Stimulated activated CD4-positive, alpha-beta T cell treated with anti-CD3 and anti-CD28 coated beads, Interleukin-15, amount 100 ng/mL, for 48 hours (primary cell): ENCODE data around the gene PRDM9.
"Not testable (repeated sequence)": the region's sequence is repeated elsewhere in the genome, so short reads cannot be mapped to it uniquely, and the experiment has no call there.

Source experiments
- DNase-seq, 2 donors: peaks; one replicate each; pipeline ENCODE4 v3.0.0-alpha.2; 2020; ENCODE audit warnings: low read depth in 2 of 2

The PRDM9 gene

DNA sequence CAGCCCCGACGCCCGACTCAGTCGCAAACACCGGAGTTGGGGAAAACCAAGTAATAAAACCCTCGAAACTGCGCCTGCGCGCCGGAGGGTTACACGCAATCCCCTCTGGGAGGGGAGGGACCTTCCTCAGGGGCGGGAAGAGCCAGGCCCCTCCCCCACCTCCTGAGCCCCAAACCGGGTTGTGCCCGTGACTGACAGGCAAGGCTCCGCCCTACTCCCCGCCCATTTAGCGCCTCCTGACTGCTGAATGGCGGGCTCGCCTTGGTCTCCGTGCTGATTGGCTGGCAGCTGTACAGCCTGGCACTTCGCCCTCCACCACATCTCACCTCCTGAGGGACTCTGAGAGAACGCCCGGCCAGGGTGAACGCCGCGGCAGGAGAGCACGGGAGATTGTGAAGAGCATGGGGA, at the start of gene PRDM9:
PRDM9 (plus strand) TSS at position 332 of the 408 bp plus-strand sequence. CDS start 1,425 bp downstream, outside the sequence.
- no peak for DNase-seq

DNA sequence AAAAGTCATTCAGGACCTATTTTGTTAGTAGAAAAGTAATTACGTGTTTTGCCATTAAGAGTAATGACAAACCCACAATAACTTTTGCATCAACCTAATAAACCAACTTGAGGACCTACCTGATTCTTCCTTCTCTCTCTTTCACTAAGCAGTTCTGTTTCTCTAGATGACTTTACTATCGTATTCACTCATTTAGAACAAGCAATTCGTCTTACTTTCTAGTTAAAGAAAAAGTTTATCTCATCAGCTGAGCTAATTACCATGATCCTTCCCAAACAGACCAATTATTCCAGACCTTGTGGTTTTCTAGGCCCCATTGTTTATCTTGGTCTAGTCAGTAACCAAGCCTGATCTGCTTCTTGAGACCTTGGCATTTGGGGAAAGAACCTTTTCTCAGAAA, 49.6 kb upstream of the PRDM9 start:
- DNase-seq: no peak

DNA sequence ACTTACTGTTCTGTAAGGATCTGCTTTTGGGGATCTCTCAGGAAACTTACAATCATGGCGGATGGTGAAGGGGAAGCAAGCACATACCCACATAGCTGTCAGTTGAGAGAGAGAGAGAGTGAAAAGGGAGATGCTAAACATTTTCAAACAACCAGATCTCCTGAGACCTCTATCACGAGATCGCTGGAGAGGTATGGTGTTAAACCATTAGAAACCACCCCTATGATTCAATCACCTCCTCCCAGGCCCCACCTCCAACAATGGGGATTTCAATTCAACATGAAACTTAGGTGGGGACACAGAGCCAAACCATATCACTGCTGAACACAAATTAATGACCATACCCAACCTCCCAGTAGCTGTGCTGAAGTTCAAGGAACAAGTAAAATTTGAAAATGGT, 48.2 kb upstream of the PRDM9 start:
- no peak for DNase-seq

DNA sequence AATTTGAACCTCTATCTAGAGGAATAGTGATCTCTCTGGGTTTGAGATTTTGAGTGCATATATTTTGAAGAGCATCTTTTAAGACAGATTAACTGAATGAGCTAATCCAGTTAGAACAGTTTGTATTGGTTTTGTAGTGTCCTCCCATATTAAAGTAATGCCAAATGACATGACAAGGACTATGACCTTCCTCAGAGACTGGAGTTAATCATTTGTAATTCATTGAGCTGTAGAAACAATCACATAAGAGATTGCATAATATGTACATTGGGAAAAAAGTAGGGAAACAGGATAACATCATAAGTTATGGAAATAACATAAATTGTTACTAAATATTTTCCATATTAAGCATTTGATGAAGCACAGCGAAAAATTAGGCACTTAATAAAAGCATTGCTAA, 45.8 kb upstream of the PRDM9 start:
- no peak for DNase-seq

DNA sequence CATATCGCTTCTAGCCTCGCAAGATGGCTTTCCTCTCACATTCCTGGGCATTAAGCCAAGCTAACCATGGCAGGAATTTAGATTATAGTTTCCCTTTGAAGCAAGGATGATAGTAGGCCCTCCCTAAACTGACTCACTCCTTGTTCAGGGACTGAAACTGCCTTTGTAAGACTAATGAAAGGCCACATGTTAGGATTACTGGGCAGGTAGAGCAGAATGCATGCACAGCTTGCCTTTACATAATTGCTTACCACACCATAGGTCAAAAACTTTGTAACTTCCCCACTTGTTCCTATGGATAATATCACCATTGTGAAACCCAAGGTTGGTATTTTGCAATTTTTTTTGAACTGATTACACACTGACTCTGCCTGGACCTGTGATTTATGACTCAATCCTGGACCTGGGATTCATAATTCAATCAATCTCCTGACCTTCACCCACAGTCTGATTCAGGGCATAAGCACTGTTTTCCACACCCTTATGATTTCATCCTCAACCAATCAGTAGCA, 41.0 kb upstream of the PRDM9 start:
- no peak for DNase-seq

DNA sequence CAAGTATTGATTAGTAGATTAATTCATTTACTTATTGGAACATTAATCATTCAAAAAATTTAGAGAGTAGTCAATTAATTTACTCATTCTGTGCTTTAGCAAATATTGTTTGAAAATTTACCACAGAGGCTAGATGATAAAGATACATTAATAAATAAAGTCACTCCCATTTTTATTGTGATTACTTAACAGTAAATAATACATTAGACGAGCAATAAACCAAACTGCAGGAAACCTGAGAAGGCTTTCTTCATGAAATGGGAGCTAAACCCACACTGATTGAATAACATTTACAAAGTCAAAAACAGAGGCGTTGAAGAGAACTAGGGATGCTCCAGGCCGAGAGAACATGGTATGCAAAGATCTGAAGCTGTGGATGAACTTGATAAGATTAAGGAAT, 38.8 kb upstream of the PRDM9 start:
- DNase-seq: no peak

DNA sequence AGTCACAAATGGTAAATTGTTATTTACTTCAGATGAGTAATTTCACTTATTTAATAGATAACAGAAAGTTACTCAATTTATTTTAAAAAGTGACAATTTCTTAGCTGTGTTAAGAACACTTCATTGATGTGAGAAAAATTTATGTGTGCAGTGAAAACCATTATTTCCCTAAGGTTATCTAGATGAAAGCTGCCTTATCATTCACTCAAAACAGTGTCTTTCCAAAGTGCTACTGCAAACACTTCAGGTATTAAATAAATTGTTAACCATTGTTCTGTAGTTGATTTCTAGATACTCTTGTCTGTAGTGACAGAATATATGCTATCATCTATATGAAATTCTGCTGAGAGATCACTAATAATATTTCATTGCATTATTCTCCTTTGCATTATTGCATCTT, 33.5 kb upstream of the PRDM9 start:
- DNase-seq: no peak

DNA sequence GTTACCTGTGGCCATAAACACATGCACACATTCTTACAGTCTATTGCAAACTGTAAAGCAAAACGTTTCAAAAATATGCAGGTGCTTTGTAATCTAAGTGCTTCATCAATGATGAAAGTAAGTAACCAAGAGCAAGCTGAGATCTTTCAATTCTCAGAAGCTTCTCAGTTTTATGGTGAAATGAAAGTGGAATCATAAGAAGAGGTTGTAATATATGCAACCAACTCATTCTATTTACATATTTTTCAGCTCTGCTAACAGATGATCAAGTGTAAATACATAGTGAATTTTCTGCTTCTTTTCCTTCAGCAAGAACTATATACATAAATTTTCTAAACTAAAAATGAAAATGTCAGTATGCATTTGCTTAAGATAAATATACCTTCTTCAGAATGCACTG, 33.1 kb upstream of the PRDM9 start:
- DNase-seq: no peak

DNA sequence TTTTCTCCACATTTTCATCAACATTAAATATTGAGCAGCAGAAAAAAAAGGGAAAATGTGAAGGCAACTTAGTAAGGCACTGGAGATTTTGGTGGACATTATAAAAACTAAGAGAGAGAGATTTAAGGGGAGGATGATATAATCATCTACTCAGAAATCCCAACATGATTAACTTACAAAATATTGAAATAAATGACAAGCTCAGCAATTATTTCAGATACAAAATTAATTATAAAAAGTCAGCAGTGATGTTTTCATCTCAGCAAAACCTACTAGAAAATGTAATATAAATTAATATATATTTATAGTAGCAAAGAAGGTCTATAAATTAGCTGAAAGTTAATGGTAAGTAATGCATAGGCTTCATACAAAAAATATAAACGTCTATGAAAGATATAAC, 30.8 kb upstream of the PRDM9 start:
- no peak for DNase-seq

DNA sequence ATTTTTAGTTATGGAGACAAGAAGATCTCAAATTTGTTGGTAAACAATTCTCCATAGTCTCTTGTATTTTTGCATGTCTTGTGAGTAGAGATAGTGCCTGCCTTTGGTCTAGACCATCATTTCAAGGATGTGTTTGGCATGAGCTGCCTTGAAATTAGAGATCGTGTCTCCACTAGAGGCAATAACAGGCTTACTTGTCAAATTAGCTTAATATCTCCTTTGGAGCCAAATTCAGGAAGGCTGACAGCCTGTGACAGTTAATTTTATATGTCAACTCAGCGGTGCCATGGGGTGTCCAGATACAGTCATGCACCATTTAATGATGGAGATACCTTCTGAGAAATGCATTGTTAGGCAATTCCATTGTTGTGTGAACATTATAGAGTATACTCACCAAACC, 24.8 kb upstream of the PRDM9 start:
- no peak for DNase-seq

DNA sequence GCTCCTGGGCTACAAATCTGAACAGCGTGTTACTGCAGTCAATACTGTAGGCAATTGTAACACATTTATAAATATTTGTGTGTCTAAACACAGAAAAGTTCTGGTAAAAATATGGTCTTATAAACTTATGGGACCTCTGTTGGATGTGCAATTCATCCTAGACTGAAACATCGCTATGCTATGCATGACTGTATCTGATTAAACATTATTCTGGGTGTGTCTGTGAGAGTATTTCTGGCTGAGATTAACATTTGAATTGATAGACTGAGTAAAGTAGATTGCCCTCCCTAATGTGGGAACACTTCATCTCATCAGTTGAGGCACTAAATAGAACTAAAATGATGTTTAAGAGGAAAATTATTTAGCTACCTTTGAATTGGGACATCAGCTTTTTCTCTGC, 24.3 kb upstream of the PRDM9 start:
- DNase-seq: no peak

DNA sequence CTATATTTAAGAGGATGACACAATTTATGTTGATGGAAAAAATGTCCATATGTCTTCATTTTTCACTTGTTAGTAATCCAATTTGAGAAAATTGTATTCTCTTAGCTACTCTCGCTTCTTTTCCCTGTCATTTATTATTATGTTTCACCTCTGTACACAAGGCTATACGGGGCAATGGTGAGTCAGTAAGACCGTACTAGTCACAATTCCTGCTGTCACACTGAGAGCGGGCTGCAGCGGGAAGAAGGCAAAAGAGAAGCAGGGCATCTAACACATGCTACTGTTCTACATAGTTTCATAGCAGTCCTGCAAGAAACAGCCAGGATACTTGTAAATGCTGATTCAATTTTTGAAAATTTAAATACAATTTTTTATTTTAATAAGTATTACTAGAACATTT, 23.3 kb upstream of the PRDM9 start:
- DNase-seq: no peak

DNA sequence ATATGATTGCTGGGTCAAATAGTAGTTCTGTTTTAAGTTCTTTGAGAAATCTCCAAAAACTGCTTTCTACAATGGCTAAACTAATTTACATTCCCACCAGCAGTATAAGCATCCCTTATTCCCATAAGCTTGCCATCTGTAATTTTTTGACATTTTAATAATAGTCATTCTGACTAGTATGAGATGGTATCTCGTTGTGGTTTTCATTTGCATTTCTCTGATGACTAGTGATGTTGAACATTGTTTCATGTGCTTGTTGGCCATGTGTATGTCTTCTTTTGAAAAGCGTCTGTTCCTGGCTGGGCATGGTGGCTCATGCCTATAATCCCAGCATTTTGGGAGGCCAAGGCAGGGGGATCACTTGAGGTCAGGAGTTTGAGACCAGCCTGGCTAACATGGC, 21.2 kb upstream of the PRDM9 start:
- not testable (repeated sequence) for DNase-seq

DNA sequence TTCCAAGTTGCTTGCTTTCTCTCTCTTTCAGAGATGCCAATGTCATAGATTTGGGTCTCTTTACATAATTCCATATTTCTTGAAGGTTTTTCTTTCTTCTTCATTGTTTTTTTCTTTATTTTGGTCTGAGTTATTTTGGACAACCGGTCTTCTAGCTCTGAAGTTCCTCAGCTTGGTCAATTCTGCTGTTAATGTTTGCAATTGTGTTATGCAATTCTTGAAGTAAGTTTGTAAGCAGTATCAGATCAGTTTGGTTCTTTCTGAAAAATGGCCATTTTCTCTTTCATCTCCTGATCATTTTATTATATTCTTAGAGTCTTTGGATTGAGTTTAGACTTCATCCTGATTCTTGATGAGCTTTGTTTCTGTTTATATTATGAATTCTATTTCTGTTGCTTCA, 16.4 kb upstream of the PRDM9 start:
- DNase-seq: no peak

DNA sequence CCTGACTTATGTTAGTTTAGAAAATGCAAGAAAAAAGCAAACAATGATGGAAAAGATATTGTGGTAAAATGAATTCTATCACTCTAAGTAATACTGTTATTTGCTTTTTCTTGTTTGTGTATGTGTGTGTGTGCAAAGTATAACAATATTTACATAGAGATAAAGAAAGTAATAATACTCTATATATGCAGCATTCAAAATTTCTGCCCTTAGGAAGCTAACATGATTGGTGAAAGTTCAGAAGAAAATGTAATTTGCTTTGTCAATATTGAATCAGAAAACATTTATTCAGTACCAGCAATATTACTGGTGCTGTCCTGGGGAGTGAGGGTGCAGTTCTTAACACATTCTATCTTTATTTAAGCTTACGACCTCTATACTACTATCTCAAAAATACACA, 12.9 kb upstream of the PRDM9 start:
- DNase-seq: no peak

DNA sequence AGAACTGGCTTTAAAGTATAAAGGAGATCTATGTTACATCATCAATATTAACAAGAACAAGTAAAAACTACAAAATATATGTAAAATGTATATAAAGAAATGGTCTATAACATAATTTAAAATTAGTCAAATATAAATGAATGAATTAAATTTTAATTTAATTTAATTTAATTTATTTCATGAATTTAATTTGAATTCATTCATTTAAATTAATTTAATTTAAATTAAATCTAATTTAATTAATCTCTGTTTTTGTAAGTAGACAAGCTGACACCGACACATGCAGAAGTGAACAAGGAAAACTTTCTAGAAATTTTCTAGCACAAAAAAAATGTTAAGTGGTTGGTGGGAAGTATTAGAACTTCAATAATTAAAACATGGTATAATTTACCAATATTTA, 10.8 kb upstream of the PRDM9 start:
- DNase-seq: no peak

DNA sequence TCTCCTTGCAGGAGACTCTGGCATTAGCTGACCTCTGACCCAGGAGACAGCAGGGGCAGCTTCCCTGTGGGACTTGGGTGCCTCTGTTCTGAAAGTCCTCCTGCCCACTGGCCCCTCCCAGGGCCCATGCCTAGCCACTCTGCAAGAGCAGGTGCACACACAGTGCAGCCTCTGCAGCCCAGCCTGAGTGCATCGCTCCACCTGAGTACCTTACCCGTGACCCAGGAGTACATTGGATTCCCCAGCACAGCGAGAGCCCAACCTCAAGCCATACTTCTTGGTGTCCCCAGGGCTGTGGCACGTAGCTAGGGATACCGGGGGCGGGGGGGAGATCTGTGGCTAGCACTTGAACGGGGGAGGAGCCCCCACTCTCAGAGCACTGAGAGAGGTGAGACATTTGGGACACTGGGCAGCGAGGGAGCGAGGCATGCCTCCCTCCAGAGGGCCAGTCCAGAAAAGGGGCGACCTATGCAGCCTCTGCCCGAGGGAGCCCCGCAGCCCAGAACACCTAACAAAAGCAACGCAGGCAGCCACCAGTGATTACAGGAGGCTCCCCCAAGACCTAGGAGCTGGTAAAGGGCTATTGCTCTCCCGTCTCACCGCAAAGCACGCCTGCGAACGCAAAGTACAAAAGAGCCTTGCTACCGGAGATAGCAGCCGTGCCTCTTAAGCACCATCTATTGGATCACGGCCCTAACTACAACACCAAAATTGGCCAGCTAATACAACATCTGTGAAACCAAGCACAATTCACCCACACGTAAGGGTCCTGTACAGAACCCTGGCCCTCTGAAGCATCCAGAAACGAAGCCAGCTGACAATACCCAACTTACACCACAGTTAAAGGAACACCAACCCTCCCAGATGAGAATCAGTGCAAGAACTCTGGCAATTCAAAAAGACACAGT, 826 bp upstream of the PRDM9 start:
- no peak for DNase-seq

DNA sequence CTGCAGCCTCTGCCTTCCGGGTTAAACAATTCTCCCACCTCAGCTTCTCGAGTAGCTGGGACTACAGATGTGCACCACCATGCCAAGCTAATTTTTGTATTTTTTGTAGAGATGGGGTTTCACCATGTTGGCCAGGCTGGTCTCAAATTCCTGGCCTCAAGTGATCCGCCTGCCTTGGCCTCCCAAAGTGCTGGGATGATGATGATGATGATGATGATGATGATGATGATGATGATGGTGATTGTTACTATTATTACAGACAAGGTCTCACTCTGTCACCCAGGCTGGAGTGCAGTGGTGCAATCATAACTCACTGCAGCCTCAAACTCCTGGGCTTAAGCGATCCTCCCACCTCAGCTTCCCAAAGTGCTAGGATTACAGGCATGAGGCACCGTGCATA, 3.0 kb downstream of the PRDM9 start:
- DNase-seq: not testable (repeated sequence)

DNA sequence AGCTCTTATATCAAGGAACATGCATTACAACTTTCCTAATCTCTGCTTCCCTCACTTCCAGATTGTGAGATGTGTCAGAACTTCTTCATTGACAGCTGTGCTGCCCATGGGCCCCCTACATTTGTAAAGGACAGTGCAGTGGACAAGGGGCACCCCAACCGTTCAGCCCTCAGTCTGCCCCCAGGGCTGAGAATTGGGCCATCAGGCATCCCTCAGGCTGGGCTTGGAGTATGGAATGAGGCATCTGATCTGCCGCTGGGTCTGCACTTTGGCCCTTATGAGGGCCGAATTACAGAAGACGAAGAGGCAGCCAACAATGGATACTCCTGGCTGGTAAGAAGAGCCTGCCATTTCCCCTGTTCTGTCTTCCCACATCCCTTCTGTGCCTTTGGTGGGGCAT, 15.1 kb downstream of the PRDM9 start:
- no peak for DNase-seq

DNA sequence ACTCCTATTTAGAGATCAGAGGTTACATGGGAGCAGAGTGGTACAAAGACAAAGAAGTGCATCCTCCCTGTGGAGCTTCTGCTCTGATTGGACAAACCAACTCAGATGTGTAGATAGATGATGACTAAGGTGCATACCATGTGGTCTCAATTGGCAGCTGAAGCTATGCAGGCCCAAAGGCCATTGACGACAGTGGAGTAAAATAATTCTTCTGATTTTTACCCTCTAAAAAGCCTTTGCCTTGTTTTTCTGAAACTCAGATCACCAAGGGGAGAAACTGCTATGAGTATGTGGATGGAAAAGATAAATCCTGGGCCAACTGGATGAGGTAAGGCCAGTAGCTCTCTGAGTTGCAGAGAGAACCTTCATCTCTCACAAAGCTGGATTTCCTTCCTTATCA, 15.6 kb downstream of the PRDM9 start:
- DNase-seq: no peak

DNA sequence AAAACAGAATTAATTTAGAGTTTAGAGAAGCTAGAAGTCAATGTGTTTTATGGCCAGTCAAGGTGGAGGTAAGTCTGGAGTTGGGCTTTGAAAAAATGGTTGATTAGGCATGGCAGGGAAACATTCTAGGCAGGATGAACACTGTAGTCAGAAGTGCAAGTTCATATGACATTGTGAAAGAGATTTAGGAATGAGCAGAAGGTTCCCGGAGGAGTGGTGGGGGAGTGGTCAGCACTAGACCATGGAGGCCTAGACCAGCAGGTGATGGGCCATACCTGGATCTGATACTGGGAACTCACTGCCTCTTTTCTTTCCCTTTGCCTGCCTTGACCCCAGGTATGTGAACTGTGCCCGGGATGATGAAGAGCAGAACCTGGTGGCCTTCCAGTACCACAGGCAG, 16.6 kb downstream of the PRDM9 start:
- no peak for DNase-seq

DNA sequence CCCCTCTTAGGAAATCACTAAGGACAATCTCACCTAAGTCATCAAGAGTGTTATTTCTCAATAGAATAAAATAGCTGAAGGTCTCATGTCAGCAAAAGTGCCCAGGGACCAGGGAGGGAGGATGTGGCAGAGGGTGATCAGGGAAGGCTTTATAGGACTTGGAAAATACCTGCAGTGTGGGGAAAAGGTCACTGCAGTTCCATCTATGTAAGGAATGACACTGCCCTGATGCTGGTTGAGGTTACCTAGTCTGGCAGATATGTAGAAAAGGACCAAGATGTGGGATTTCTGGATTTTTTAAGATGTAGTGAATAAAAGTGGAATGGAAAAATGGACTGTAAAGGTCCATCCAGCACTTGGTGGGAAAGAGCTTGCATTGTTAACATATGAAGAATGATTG, 18.3 kb downstream of the PRDM9 start:
- DNase-seq: no peak

DNA sequence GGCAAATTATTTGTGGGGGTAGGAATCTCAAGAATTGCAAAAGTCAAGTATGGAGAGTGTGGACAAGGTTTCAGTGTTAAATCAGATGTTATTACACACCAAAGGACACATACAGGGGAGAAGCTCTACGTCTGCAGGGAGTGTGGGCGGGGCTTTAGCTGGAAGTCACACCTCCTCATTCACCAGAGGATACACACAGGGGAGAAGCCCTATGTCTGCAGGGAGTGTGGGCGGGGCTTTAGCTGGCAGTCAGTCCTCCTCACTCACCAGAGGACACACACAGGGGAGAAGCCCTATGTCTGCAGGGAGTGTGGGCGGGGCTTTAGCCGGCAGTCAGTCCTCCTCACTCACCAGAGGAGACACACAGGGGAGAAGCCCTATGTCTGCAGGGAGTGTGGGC, 19.2 kb downstream of the PRDM9 start:
- not testable (repeated sequence) for DNase-seq
